ENCODE results near the gene FYB1.

GRCh38 chr5:39219437-39219836, at the start of gene FYB1:
- TF ChIP-seq CTCF (IDR thresholded peaks at IDR 0.05; ENCODE audit: insufficient read depth, low read length), result no peak
- peak; percentile 43; the same call in 1 of the 2 replicates for TF ChIP-seq SPI1 (IDR thresholded peaks at IDR 0.05; ENCODE audit: borderline replicate concordance, low read depth)
- TF ChIP-seq POLR2AphosphoS5 (IDR thresholded peaks at IDR 0.05; ENCODE audit: low read depth), result no peak
- no peak for TF ChIP-seq REST (IDR thresholded peaks at IDR 0.05; ENCODE audit: insufficient replicate concordance, low read depth)

All from HL-60 (cell line).